SK-N-MC (cell line): ENCODE data around the gene AKT3.

Experiments used
- EZH2 ChIP-seq: fragments of 200-600 bp; sonication (generic); IDR thresholded peaks from one replicate; pipeline ENCODE4 v1.6.1; 2017; ENCODE audit warnings: antibody characterized with exemption
- FOXP2 ChIP-seq: optimal IDR thresholded peaks from 2 replicates; pipeline ENCODE3; 2011; ENCODE audit warnings: mild to moderate bottlenecking, moderate library complexity; ENCODE audit not compliant: insufficient read depth; ENCODE audit errors: extremely low read length, control extremely low read depth
- POLR2AphosphoS5 ChIP-seq: IDR thresholded peaks from 2 replicates; pipeline ENCODE4 v1.6.1; 2012; ENCODE audit warnings: mild to moderate bottlenecking, low read depth, low read length, borderline replicate concordance

GRCh38 chr1:243447347-243447746 is 402.7 kb downstream of the AKT3 start:
- no peak for TF ChIP-seq EZH2
- no peak for TF ChIP-seq POLR2AphosphoS5
- no peak for TF ChIP-seq FOXP2
